ENCODE results near the gene CHMP4A. TPM values are rescaled to one million over a fixed set of nuclear protein-coding genes. Genes with fewer than 3 reads are reported as not detected.

The CHMP4A gene
- total and polyA plus RNA-seq, 2 of the 13 experiments (the other 11 are each of a cell fraction or from before 2014, with no cell fraction given) = 83.6 to 113 TPM

DNA sequence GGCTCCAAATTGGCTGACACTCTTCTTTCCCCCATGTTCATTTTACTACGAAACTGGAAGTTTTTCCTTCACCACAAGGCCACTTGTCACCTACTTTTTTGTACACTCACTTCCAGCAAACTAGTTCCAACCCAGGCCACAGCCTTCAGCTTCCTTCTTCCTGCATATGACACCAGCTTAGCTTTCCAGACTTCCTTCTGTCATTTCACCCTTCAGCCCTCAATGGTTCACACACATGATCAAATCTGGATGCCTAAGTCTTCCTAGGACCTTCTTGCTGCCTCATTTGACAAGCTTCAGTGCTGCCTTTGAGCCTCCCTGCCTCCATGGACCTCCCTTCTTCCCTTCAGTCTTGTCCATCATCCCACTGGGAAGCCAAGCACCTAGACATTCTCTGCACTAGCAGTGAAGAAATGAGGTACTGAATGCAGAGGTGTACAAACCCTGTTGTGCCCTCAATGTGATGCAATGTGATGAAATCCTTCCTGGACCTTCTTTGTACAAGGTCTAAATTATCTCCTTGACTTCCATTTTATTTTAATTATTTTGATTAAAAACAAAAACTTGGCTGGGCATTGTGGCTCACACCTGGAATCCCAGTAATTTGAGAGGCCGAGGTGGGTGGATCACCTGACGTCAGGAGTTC, 45.7 kb downstream of the CHMP4A start (continued):
- no peak for TF ChIP-seq ZNF34 (CRISPR knock-in tag; IDR thresholded peaks at IDR 0.05; ENCODE audit: borderline replicate concordance)
- TF ChIP-seq CENPX (CRISPR knock-in tag; IDR thresholded peaks at IDR 0.05) = no peak
- no peak for TF ChIP-seq PHF20 (CRISPR knock-in tag; IDR thresholded peaks at IDR 0.05)
- TF ChIP-seq, protein P1, sequence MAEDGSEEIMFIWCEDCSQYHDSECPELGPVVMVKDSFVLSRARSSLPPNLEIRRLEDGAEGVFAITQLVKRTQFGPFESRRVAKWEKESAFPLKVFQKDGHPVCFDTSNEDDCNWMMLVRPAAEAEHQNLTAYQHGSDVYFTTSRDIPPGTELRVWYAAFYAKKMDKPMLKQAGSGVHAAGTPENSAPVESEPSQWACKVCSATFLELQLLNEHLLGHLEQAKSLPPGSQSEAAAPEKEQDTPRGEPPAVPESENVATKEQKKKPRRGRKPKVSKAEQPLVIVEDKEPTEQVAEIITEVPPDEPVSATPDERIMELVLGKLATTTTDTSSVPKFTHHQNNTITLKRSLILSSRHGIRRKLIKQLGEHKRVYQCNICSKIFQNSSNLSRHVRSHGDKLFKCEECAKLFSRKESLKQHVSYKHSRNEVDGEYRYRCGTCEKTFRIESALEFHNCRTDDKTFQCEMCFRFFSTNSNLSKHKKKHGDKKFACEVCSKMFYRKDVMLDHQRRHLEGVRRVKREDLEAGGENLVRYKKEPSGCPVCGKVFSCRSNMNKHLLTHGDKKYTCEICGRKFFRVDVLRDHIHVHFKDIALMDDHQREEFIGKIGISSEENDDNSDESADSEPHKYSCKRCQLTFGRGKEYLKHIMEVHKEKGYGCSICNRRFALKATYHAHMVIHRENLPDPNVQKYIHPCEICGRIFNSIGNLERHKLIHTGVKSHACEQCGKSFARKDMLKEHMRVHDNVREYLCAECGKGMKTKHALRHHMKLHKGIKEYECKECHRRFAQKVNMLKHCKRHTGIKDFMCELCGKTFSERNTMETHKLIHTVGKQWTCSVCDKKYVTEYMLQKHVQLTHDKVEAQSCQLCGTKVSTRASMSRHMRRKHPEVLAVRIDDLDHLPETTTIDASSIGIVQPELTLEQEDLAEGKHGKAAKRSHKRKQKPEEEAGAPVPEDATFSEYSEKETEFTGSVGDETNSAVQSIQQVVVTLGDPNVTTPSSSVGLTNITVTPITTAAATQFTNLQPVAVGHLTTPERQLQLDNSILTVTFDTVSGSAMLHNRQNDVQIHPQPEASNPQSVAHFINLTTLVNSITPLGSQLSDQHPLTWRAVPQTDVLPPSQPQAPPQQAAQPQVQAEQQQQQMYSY (CRISPR knock-in tag; IDR thresholded peaks at IDR 0.05) = no peak

GRCh38 chr14:24165785-24166184, 47.5 kb downstream of the CHMP4A start:
- FAIRE-seq = no peak
- H3K9me3 ChIP-seq (ENCODE audit: low read length) = no peaks in the 10 kb centered on the region

More at GRCh38 chr14:24165785-24166184, 47.5 kb downstream of the CHMP4A start:
- no peak for DNase-seq (ENCODE audit: low spot score)
- Histone ChIP-seq H2AFZ (ENCODE audit: low read length) (no peak overlapping the region), H3K4me2 (ENCODE audit: low read depth, low read length) (no peak overlapping the region), H3K4me3 (replicated peaks in 1 of 3; ENCODE audit: insufficient read depth in 1 of 3, low read depth in 2 of 3, low read length in 3 of 3) (no peak overlapping the region), H3K27ac (ENCODE audit: extremely low read length, insufficient read depth, low read length) (no peak overlapping the region), H3K27me3 (ENCODE audit: control insufficient read depth in 1 of 2, insufficient read depth in 2 of 2, low read length in 2 of 2) (no peaks in the 10 kb centered on the region; a peak in 1 of 5 replicates), H3K36me3 (replicated peaks in 1 of 2; ENCODE audit: control insufficient read depth in 1 of 2, insufficient read depth in 2 of 2, low read length in 2 of 2) (peaks cover 30 to 40% of the 10 kb centered on the region in 2 experiments; a peak in 4 of 5 replicates), H3K9ac (ENCODE audit: insufficient read depth, low read depth, low read length) (no peak overlapping the region), H3K4me1 (ENCODE audit: insufficient read depth, low read length) (peaks cover 17% of the 10 kb centered on the region), H3K79me2 (ENCODE audit: insufficient read depth, low read length) (peaks cover 5% of the 10 kb centered on the region), H4K20me1 (ENCODE audit: insufficient read depth, low read length) (no peaks in the 10 kb centered on the region)
- WGBS (ENCODE audit: low lambda C conversion rate) = 92% methylated on average over 5 of the region's 5 CpGs
- in situ Hi-C loops (cut with HindIII; ENCODE audit: extremely low pct_ligation_motif_present, low pct_unique_long_range_greater_than_20kb) (no loop called here), intact Hi-C loops (cut with micrococcal nuclease; ENCODE audit: unreplicated experiment) (no loop called here)
- ATAC-seq = no peak
- CTCF ChIA-PET (ENCODE audit: low intra/inter-chr PET ratio, low total read pairs) = no interaction called here
- BruUV-seq (replicated peaks) = no TSS peak
- POLR2A ChIA-PET = interaction anchor here (1.1 to 2.0 kb wide), 4 partner anchors 11 to 30 kb away, joined by 3 to 10 read pairs (median 4); partner anchors contain the start of genes EMC9, PSME1 and PSME2
- TF ChIP-seq ZNF563 (CRISPR knock-in tag; IDR thresholded peaks at IDR 0.05) (0 out of 2 replicates have a peak, but pooled peaks have one; percentile 24), ZNF414 (CRISPR knock-in tag; IDR thresholded peaks at IDR 0.05) (no peak), ZNF790 (CRISPR knock-in tag; IDR thresholded peaks at IDR 0.05; ENCODE audit: borderline replicate concordance) (no peak), THAP11 (CRISPR knock-in tag; IDR thresholded peaks at IDR 0.05) (no peak), ZNF572 (CRISPR knock-in tag; IDR thresholded peaks at IDR 0.05) (0 out of 2 replicates have a peak, but pooled peaks have one; percentile 30)
- TF ChIP-seq, protein P2, sequence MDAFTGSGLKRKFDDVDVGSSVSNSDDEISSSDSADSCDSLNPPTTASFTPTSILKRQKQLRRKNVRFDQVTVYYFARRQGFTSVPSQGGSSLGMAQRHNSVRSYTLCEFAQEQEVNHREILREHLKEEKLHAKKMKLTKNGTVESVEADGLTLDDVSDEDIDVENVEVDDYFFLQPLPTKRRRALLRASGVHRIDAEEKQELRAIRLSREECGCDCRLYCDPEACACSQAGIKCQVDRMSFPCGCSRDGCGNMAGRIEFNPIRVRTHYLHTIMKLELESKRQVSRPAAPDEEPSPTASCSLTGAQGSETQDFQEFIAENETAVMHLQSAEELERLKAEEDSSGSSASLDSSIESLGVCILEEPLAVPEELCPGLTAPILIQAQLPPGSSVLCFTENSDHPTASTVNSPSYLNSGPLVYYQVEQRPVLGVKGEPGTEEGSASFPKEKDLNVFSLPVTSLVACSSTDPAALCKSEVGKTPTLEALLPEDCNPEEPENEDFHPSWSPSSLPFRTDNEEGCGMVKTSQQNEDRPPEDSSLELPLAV (CRISPR knock-in tag; conservative IDR thresholded peaks at IDR 0.05; ENCODE audit: low read depth) = no peak

Data from HepG2 (cell line).